Muscle of back (tissue), 11 donors: Measurements from ENCODE around the gene PSMA3. TPM values are rescaled to one million over a fixed set of nuclear protein-coding genes. Genes with fewer than 3 reads are reported as not detected.
"Not testable (repeated sequence)": the region's sequence is repeated elsewhere in the genome, so short reads cannot be mapped to it uniquely, and the experiment has no call there.

Experiments used
- DNase-seq, 3 donors: peaks; one replicate each; pipeline versions ENCODE4 v3.0.0 to v3.0.0-alpha.2; 2013
- polyA plus RNA-seq, 10 donors: library from polyadenylated mRNA; unstranded; fragments of 120-200 nt; gene quantifications; one replicate each; pipeline ENCODE4 v1.2.1, GENCODE V29; 2013; ENCODE audit not compliant: insufficient read length in 10 of 10

The PSMA3 gene
- polyA plus RNA-seq, 10 donors: 78.7 to 121 (median 95.1) TPM

- no peak for DNase-seq
Observed at GRCh38 chr14:58258156-58258555, 13.5 kb downstream of the PSMA3 start.

- not testable (repeated sequence) for DNase-seq
Observed at GRCh38 chr14:58262005-58262404, 17.4 kb downstream of the PSMA3 start.

- DNase-seq: no peak
Observed at GRCh38 chr14:58265401-58265800, 20.8 kb downstream of the PSMA3 start.

- no peak for DNase-seq
Observed at GRCh38 chr14:58270628-58271027, 26.0 kb downstream of the PSMA3 start.

- DNase-seq: peak in 1 of 3 donors; percentile 18
Observed at GRCh38 chr14:58272588-58273372, 28.1 kb downstream of the PSMA3 start.

GRCh38 chr14:58274881-58275280 is 30.2 kb downstream of the PSMA3 start:
- no peak for DNase-seq

- no peak for DNase-seq
Observed at GRCh38 chr14:58275527-58276190, 31.0 kb downstream of the PSMA3 start.

GRCh38 chr14:58276208-58276607 is 31.6 kb downstream of the PSMA3 start:
- no peak for DNase-seq

- DNase-seq: no peak
Observed at GRCh38 chr14:58278177-58278576, 33.5 kb downstream of the PSMA3 start.

GRCh38 chr14:58280954-58281787 is 36.5 kb downstream of the PSMA3 start:
- peak; percentile 48 to 90 (median 72) for DNase-seq

GRCh38 chr14:58281969-58282368 is 37.3 kb downstream of the PSMA3 start:
- no peak for DNase-seq

- no peak for DNase-seq
Observed at GRCh38 chr14:58282925-58283593, 38.4 kb downstream of the PSMA3 start.

- no peak for DNase-seq
Observed at GRCh38 chr14:58283730-58284129, 39.1 kb downstream of the PSMA3 start.

GRCh38 chr14:58285132-58285531 is 40.5 kb downstream of the PSMA3 start:
- no peak for DNase-seq

- DNase-seq: no peak
Observed at GRCh38 chr14:58287607-58288042, 43.0 kb downstream of the PSMA3 start.

- no peak for DNase-seq
Observed at GRCh38 chr14:58288106-58288792, 43.6 kb downstream of the PSMA3 start.

GRCh38 chr14:58291646-58292045 is 47.0 kb downstream of the PSMA3 start:
- DNase-seq: no peak

- DNase-seq: no peak
Observed at GRCh38 chr14:58292187-58292586, 47.5 kb downstream of the PSMA3 start.

- no peak for DNase-seq
Observed at GRCh38 chr14:58294201-58294600, 49.6 kb downstream of the PSMA3 start.

- DNase-seq: peak in 1 of 3 donors; percentile 14
Observed at GRCh38 chr14:58296726-58297125, 52.1 kb downstream of the PSMA3 start.

GRCh38 chr14:58297412-58297761 is 52.7 kb downstream of the PSMA3 start:
- no peak for DNase-seq
